Upper lobe of left lung (tissue), 6 donors: Measurements from ENCODE around the gene MAPK8. TPM values are rescaled to one million over a fixed set of nuclear protein-coding genes. Genes with fewer than 3 reads are reported as not detected.

Experiments used
- ATAC-seq, 2 donors: fragments of 200-7000 bp; cut with Tn5 transposase; one replicate each; pipeline ENCODE4 v1.9.1; 2022; ENCODE audit warnings: mild to moderate bottlenecking in 2 of 2, moderate library complexity in 2 of 2; ENCODE audit not compliant: low FRiP score in 2 of 2
- DNase-seq, 2 donors: peaks; one replicate each; pipeline ENCODE4 v3.0.0-alpha.2; 2019 to 2020
- H3K27ac ChIP-seq, 4 donors: fragments of 200-600 bp; sonication (generic); one replicate each; pipeline ENCODE4 v1.5.1; 2016 to 2019
- H3K27me3 ChIP-seq, 4 donors: fragments of 200-600 bp; sonication (generic); one replicate each; pipeline ENCODE4 v1.5.1; 2017 to 2019
- H3K36me3 ChIP-seq, 4 donors: fragments of 200-600 bp; sonication (generic); one replicate each; pipeline ENCODE4 v1.5.1; 2016 to 2019
- H3K4me1 ChIP-seq, 4 donors: fragments of 200-600 bp; sonication (generic); one replicate each; pipeline ENCODE4 v1.5.1; 2018 to 2019
- H3K4me3 ChIP-seq, 4 donors: fragments of 200-600 bp; sonication (generic); one replicate each; pipeline ENCODE4 v1.5.1; 2017 to 2019; ENCODE audit warnings: mild to moderate bottlenecking in 2 of 4, moderate library complexity in 1 of 4
- H3K9me3 ChIP-seq, 4 donors: fragments of 200-600 bp; sonication (generic); one replicate each; pipeline ENCODE4 v1.5.1; 2018 to 2019
- CTCF ChIP-seq, 6 experiments: fragments of 450-650 bp in 4 of 6; fragments of 200-600 bp in 2 of 6; sonication (generic) in 2 of 6; IDR thresholded peaks; one replicate each; pipeline ENCODE4 v1.5.1; 2016 to 2019; ENCODE audit warnings: antibody characterized with exemption in 6 of 6
- EP300 ChIP-seq, 4 donors: sonication (generic); formaldehyde crosslinking; IDR thresholded peaks; one replicate each; pipeline ENCODE4 v1.5.1; 2017; ENCODE audit warnings: antibody characterized with exemption in 4 of 4, control low read depth in 2 of 4
- POLR2A ChIP-seq, 4 donors: fragments of 450-650 bp; IDR thresholded peaks; one replicate each; pipeline ENCODE4 v1.5.1; 2016 to 2017; ENCODE audit warnings: antibody characterized with exemption in 4 of 4, mild to moderate bottlenecking in 2 of 4
- POLR2AphosphoS5 ChIP-seq, 2 donors: sonication (generic); formaldehyde crosslinking; IDR thresholded peaks; one replicate each; pipeline ENCODE4 v1.5.1; 2017; ENCODE audit warnings: antibody characterized with exemption in 2 of 2
- WGBS, 2 donors: methylation state at CpG; one replicate each; pipeline ENCODE4 v1.1.5; 2017 to 2018; 5-methylcytosine and 5-hydroxymethylcytosine counted together
- total RNA-seq, 6 donors: library from RNA; depleted of rRNA in 4 of 6; stranded (reverse); fragments of >200 nt in 4 of 6; gene quantifications; one replicate each; pipeline versions ENCODE4 v1.1.0 to v1.2.1, GENCODE V29; 2016 to 2021
- donor health status: DM: no; HTN: no; CAD: no; lungs with moderate emphysema.
- donor health status: DM: no; HTN: yes; CAD: no; lungs with severe emphysema.

Gene MAPK8
- total RNA-seq, 6 donors from 2014 or later = 33.6 to 61.6 (median 46.6) TPM

- WGBS, 2 donors = 64 to 71% methylated on average over 3 of the region's 3 CpGs
- TF ChIP-seq POLR2A (IDR thresholded peaks at IDR 0.05) = no peak
- TF ChIP-seq POLR2AphosphoS5 (IDR thresholded peaks at IDR 0.05) = no peak
- no peak for TF ChIP-seq CTCF (IDR thresholded peaks at IDR 0.05)
- no peak for TF ChIP-seq EP300 (IDR thresholded peaks at IDR 0.05)
- H3K4me1 ChIP-seq = no peaks in the 10 kb centered on the region
- ATAC-seq (no peak), DNase-seq (no peak)
- no peaks in the 10 kb centered on the region for H3K9me3 ChIP-seq
- no peak overlapping the region for H3K4me3 ChIP-seq
- no peaks in the 10 kb centered on the region for H3K27me3 ChIP-seq
- H3K36me3 ChIP-seq = no peaks in the 10 kb centered on the region
- H3K27ac ChIP-seq = no peak overlapping the region
These were observed 178.4 kb downstream of the MAPK8 start for GRCh38 chr10:48484911-48485310.

GRCh38 chr10:48485711-48486110 lies 179.2 kb downstream of the MAPK8 start:
- Histone ChIP-seq H3K27ac (no peak overlapping the region), H3K4me3 (no peak overlapping the region), H3K4me1 (no peaks in the 10 kb centered on the region), H3K36me3 (no peaks in the 10 kb centered on the region), H3K27me3 (no peaks in the 10 kb centered on the region), H3K9me3 (no peaks in the 10 kb centered on the region)
- no peak for DNase-seq
- ATAC-seq = no peak
- TF ChIP-seq CTCF (IDR thresholded peaks at IDR 0.05) = no peak

GRCh38 chr10:48487244-48487643 lies 180.8 kb downstream of the MAPK8 start:
- Histone ChIP-seq H3K27me3 (no peaks in the 10 kb centered on the region), H3K27ac (no peak overlapping the region), H3K4me3 (no peak overlapping the region), H3K4me1 (no peaks in the 10 kb centered on the region), H3K9me3 (no peaks in the 10 kb centered on the region), H3K36me3 (no peaks in the 10 kb centered on the region)
- DNase-seq (no peak), ATAC-seq (no peak)
- TF ChIP-seq CTCF (IDR thresholded peaks at IDR 0.05) = no peak
- TF ChIP-seq EP300 (IDR thresholded peaks at IDR 0.05) = no peak
- TF ChIP-seq POLR2AphosphoS5 (IDR thresholded peaks at IDR 0.05) = no peak
- no peak for TF ChIP-seq POLR2A (IDR thresholded peaks at IDR 0.05)
- 78 to 83% methylated on average over 1 of the region's 1 CpG for WGBS, 2 donors

Other genes starting within 250 kb of the MAPK8 start
- gene FRMPD2, start 32.0 kb upstream of the MAPK8 start, total RNA-seq = 10 to 100 TPM in 2 of 6 donors, 1 to 10 TPM in 3, under 1 TPM in 1; 0.23 to 38.6 (median 5.6) TPM